NCI-H2081 treated with DMSO at 0.1 percent for 48 hours (cell line): ENCODE data around the gene USP12.
A peak's percentile ranks its signal among the peaks of the same experiment; 100 is the strongest.
"Not testable (repeated sequence)": the region's sequence is repeated elsewhere in the genome, so short reads cannot be mapped to it uniquely, and the experiment has no call there.

Source experiments
- DNase-seq: peaks from one replicate; lab custom pipeline; 2025; lab: John Stamatoyannopoulos, UW

USP12 gene

DNA sequence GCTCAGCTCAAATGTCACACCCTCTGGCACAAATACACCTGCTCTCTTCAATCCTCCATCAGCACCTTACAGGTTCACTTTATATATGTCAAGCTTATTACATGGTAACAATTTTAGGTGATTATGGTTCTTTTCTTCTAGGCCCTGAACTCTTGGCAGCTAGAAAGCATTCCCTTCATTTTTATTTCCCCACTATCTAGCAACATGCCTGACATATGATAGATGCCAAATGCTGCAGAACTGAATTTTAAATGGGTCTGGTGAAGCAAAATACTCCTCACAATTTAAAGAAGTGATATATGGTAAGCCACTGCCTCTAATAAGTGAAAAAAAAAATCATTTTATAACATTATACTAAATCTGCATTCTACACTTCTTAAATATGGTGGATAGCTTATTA lies 95.2 kb downstream of the USP12 start:
- DNase-seq: peak; percentile 15

DNA sequence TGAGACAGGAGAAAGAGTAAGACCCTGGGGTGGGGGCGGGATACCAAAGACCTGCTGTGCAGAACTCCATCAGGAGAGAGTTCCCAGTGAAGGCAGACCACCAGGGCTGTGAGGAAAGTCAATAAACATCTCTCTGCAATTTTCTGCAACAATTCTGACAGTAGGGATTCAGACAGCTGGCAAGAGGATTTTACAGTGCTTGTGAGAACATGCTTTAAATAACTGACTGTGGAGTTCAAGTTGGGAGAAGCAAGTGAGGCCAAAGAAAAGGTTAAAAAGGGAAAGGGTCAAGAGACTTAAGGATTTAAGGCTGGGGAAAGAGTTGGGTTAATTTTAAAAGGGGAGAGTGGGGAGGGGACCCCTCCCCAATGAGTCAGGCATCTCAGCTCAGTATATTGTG lies 98.4 kb downstream of the USP12 start:
- no peak for DNase-seq

DNA sequence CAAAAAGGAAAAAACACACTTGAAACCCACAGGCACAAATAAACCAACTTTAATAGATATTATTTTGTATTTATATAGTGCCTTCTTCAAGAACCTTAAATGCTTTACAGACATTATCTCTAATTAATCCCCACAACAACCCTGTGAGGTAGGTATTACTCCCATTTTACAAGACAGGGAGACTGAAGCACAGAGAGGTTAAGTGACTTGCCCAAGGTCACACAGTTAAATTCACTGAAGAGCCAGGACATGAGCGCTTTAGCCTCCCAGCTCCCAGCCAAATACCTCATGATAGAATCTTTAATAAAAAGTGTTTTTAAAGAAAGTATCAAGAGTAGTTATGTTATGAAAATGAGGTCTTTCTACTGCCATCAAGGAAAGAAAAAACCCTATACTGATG lies 105.5 kb downstream of the USP12 start:
- DNase-seq: not testable (repeated sequence)

DNA sequence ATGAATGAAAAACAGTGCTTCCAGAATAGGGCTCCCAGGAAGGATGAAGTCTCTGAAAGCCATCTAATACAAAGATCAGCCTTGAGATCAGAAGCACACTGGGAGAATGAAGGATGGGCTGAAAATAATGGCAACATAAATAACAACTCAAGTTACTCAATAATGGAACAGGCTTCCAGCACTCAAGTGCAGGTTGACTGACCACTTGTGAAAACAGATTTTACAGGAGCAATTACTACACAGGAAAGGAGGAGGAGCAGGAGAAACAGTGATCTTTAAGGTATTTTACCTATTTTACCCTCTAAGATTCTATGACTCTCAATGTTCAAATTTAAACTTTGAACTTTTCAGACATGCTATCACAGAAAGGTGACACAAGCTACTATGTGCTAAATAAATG lies 106.0 kb downstream of the USP12 start:
- DNase-seq: no peak

DNA sequence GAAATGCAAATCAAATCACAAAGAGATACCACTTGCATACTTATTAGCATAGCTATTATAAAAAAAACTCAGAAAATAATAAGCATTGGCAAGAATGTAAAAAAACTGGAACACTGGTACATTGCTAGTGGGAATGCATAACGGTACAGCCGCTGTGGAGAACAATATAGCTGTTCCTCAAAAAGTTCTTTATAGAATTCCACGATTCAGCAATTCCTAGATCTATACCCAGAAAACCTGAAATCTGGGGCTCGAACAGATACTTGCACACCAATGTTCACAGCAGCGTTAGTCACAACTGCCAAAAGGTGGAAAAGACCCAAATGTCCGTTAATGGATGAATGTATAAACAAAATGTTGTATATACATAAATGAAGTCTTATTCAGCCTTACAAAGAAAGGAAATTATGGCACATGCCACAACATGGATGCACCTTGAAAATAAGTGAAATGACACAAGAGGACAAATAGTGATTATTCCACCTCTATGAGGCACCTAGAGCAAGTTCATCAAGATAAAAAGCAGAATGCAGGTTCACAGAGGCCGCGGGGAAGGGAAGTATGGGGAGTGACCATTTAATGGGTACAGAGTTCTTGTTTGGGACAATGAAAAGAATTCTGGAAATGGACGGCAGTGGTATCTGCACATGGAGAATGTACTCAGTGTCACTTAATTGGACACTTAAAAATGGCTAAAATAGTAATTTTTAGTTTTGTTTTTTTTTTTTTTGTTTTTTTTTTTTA lies 107.2 kb downstream of the USP12 start:
- DNase-seq: no peak

DNA sequence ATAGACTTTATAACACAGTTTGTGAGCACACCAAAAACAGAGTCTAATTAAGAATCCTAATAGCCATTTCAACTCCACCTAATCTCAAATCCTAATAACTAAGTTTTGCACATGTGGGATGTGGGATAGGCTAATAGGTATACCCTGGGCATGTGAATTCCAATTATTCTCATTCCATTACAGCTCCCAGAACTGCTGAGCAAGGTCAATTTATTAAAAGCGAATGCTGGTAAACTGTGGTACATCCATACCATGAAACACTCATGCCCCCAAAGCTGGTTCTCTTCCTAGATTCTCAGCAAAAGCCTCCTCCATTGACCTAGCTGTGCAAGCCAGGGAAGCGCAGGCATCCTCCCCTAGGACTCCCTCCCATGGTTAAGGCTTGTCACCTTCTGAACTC lies 113.8 kb downstream of the USP12 start:
- DNase-seq: no peak

DNA sequence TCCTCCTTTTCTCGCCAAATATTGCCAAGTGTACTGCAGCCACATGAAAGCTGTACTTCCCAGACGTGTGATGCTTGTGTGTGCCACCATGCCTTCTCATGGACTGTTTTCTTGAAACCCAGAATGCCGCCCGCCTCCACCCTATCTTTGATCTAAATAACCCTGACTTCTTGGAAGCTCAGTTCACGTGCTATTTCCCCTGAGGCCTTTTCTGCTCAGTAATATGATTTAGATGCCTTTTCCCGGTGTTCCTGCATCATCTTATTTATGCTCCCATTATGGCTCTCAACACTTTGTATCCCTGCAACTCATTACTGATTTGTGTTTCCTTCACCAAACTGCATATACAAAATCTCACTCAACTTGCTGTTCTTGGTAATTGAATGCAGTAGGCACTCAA lies 116.1 kb downstream of the USP12 start:
- no peak for DNase-seq

DNA sequence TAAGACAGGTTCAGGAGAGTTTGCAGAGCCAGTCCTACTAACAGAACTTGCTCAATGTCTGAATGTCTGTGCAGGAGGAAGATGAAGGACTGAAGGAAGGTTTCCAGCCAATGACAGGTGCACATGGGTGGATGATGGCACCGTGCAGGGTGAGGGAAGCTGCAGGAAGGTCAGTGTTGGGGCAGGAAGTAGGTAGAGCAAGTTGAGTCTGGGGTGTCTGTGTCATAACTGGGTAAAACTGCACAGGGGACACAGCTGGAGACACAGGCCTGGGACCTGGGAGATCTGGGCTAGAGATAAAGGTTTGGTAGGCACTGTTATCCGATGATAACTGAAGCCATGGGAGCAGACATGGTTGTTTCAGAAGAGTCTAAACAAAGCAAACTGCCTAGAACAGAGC lies 116.9 kb downstream of the USP12 start:
- no peak for DNase-seq

DNA sequence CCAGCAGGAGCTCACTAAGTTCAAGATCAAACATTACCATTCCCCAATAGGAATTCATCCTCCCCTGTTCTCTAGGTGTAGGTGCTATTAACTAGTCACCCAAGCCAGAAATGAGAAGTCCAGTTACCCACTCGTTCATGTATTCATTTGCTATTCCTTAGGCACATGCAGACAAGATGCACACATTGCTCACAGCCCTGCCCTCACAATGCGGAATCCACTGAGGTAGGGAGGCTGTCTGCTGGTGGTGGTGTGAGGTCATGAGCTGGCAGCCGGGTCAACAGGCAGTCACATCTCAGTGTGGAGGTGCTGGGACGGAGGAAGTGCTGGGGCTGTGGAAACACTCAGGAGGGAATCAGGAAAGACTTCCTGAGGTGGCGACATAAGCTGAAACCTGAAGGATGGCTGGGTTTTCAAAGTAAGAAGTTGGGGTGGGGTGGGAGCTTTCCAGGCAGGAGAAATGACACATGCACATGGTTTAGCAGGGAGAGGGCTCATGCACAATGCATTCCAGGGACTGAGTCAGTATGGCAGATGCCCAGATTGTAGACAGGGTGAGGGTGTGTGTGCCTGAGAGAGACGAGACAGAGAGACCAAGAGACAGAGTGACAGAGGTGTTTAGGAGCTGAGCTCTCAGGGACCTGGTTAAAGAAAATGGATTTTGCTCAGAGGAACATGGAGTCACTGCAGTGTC lies 117.6 kb downstream of the USP12 start:
- no peak for DNase-seq

DNA sequence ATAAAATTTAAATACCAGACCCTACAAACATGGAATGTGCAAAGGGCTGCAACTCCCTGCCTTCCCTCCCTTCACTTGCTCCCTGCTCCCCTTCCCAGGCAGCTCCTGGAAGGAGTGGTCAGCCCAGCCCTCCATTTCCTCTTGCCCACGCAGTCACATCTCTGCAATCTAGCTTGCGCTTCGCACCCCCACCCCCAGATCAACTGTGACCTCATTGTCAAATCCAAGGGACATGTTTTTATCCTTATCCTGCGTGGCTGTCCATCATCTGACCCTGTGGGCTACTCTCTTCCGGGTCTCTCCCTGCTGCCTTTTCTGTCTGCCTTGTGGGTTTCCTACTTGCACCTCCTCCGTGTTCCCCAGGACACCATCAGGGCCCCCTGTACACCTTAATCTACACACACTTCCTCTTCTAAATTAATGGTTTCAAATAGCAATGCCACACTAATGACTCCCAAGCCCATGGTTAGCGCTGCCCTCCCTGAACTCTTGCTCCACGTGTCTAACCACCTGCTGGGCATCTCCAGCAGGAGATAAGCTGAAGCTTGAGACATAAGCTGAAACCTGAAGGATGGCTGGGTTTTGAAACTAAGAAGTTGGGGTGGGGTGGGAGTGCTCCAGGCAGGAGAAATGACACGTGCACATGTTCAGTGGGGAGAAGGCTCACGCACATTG lies 118.3 kb downstream of the USP12 start:
- DNase-seq: no peak

DNA sequence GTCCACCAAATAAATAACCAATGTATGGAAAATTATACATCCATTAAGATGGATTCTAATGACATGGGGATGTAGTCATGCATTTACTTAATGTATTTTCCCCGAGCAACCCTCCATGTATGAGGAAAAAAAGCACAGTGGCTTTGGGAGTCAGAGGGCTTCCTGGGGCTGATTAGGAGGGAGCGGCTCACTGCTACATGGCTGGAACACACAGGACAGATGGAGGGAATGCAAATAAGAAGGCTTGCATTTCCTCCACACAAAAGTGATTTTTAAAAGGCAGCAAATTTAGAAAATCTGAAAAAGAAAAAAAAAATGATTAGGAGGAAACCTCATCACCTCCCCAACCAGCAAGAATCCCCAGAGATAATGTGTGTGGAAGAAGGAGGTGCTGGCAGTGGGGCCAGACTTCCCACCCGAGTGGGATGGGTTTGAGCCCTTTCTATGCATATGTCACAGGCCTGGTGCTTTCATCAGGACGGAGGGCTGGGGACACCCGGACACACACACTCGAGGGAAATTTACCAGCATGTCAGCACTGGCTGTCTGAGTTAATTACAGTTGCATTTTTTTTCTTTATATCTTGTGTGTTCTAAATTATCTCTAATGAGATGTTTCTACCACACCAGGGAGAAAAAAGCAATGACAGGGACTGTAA lies 118.9 kb downstream of the USP12 start:
- no peak for DNase-seq

DNA sequence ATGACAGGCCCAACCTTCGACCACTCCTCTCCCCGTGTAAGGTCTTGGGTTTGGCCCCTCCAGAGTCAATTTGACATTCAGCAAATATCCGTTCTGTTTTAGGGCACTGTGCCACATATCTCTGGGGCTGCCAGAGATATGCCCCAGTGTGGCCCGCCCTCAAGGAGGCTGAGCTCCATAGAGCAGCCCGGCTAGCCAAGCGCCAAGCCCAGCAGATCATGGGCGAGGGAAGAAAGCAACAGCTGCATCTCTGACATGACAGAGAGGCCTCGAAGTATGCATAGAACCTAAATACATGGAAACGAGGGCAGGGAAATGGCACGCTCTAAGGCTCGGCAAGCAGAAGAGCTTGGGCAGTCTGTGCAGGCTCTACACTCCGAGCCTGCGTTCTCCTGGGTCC lies 124.5 kb downstream of the USP12 start:
- no peak for DNase-seq

DNA sequence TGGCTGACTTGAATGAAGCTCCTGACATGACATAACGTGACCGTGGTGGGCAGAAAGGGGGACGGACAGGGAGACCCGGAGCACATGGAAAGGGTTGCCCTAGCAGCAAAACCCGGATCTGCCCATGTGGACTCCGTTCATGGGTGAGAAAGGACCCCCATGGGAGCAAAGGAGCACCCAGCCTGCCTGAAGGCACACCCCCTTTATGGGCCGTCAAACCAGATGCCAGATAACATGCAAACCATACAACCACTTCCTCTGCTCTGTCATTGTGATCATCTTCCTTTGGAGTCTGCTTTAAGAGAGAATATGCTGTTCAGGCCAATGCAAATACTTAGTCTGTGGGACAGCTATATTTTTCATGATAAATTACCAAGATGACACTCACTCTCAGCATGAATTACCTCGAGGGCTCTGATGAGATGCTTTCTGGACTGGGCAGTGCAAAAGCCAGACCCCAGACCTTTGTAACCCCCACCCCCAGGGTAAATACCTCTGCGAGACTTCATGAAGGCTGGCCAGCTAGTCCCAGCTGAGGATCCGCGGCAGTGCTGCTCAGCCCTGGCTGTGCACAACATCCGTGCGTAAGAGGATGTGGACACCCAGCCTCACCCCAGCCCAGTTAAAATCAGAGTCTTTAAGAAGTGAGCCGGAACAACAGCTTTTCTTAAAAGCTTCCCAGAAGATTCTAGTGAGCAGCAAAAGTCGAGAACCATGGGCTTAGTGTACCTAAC lies 126.6 kb downstream of the USP12 start:
- no peak for DNase-seq

DNA sequence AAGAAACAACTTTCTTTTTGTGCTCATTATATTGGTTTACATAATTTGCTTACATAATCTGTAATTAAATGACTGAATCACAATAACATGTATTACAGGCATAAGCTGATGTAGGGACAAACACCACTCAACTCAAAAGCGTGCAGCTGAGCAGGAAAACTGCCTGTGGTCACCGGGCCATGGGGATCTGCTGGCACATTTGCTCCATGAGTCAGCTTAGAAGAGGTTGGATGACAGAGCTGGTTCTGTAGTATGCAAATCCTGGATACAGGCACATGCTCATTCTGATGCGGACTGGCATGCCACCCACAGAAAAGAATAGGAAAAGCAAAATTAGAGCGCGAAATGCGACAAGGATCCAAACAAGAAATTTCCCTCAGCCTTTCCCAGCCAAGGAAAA lies 128.6 kb downstream of the USP12 start:
- DNase-seq: no peak

DNA sequence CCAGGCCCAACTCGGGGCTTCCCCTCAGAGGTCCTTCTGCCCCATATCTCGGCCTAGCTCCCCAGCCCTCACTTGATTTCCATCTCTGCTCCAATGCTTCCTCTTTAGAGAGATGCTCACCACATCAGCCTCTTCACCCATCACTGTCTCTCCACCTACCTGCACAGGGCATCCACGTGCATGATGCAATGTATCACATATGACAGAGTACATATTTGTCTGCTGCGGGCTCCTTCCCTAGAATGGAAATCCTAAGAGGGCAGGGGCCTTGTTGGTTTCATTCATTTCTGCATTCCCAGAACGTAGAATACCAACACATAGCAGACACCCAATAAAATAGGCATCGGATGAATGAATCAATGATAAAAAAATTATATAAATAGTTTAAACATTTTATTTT lies 130.3 kb downstream of the USP12 start:
- DNase-seq: no peak

DNA sequence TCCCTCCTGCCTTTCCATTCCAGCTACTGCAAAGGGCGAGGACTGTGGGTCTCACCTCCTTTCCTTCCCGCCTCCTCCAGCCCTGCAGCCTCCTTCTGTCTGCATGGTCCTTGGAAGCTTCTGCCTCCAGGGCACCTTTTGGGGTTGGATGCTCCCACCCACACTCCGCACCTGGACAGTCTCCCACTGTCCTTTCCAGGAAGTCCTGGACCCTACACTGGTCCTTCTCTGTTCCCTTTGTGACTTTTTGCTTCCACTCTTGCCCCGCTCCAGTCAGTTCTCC lies 130.8 kb downstream of the USP12 start:
- DNase-seq: no peak

DNA sequence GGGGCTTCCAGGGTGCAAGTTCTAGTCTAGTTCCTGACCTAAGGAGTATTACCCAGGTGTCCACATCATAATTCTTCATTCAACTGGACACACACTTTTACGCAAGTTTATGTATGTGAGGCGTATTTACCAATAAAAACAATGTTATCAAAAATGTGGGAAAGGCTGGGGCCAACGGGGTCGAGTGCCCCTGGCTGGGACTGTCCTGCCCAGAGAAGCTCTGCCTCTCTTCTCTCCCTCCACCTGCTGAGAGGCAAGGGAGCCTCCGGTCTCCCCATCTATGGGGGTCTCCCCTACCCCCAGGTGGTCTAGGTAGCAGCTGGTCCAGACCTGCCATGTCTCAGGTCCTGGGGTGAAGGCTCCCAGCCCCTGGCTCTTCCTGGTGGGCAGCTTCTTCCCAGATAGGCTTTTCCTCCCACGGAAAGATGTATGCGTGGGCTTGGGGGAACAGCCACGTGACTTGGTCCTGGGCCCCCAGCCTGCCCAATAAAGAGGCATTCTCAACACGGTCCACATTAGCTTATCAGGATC lies 132.4 kb downstream of the USP12 start:
- no peak for DNase-seq

DNA sequence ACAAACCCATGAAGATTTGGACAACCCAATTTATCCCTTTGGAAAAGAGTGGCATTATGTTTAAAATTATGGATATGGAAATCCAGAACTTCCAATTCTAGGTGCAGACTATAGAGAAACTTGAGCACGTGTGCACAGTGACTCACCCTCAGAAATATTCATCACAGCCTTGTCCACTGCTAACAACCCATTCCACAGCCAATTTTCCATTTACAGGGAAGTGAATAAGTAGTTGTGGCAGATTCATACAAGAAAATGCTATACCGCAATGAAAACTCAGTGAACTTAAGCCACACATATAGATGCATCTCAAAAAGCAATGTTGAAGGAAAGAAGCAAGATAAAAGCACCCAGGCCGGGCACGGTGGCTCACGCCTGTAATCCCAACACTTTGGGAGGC lies 133.3 kb downstream of the USP12 start:
- DNase-seq: no peak

DNA sequence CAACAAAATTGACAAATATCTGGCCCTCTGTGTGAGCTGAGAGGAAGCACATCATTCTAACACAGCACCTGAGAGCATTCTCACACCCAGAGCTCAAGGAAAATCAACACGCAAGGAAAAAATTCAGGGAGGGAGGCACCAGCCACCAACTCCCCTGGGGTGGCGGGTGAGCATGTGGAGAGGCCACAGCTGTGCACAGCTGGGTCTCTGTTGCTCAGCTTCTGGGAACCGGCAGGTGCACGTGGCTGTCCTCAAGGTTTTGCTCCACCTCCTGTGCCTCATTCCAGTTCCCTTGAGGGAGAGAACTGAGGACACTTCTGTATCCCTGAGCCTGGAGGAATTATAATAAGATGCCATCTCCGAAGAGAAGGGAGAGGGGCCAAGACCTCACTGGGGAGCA lies 134.0 kb downstream of the USP12 start:
- no peak for DNase-seq

DNA sequence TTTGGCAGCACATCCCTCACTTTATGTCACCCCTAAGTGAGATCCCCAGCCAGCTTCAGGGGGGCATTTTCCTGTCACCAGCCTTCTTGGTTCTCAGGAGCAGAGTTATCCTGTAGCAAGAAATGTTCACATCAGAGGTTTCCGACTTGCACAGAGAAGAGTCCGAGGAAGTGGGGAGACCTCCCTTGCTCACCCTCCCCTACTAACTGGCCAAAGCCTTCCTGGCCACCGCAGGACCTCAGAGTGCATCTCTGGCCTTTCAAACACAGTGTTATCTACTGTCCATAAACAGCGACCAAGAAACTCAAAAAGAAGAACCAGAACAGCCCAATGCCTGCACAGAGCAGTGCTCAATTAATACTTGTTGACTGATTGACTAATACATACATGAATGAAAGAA lies 134.4 kb downstream of the USP12 start:
- no peak for DNase-seq

DNA sequence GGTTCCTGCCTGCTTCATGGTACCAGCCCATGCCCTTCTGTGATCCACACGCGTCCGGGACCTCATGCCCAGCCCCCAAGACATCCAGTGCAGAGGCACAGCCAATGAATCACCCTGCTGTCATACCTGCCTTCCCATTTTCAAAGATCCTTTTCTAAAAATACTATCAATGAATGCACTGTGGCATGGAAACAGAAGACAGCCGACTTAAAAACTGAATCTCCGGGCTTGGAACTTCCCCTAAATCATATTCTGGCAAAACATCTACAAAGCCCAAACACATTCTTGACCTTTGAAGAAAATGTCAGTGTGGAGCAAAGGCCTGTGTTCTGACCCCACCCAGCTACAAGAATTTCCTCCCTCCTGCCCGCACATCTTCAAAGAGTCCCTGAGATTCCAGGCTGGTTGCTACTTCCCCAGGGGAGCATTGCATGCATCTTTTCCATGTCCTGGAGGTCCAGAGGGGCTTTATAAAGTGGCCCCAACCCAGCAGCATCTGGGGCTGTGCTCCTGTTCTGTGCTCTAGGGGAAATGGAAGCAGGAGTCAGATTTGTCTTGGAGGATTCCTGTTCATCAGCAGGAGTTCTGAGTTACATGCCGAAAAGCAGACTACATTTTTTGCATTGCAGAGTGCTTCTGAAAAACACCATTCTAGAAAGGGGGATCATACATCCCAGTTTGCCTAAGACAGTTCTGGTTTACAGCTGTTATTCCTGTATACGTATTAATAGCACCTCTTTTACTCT lies 135.2 kb downstream of the USP12 start:
- no peak for DNase-seq

DNA sequence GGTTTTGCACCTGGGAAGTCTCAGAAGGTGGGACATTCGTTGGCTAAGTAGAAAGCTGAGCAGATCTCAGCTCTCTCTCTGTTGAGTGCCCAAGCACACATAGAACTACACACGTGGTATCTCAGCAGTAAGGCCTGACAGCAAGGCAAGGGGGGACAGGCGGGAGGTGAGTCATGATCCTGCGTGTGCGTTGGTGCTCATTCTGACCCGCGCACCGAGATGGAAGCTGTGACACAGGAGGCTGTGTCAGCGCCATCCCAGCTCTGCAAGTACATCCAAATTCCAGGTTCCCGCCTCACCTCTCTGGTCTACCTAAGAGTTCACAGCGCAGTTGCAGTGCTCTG lies 135.7 kb downstream of the USP12 start:
- DNase-seq: no peak
